BLaER1 (cell line): ENCODE data around the gene ADAMTS5.

Source experiments
- H3K27ac ChIP-seq: shearing (Covaris generic); formaldehyde crosslinking; 2 replicates; pipeline ENCODE4 v1.8.1; 2022
- H3K27me3 ChIP-seq: shearing (Covaris generic); formaldehyde crosslinking; 2 replicates; pipeline ENCODE4 v1.8.1; 2022
- H3K36me3 ChIP-seq: shearing (Covaris generic); formaldehyde crosslinking; 2 replicates; pipeline ENCODE4 v1.8.1; 2022
- H3K4me1 ChIP-seq: shearing (Covaris generic); formaldehyde crosslinking; 2 replicates; pipeline ENCODE4 v1.8.1; 2022
- H3K4me2 ChIP-seq: shearing (Covaris generic); formaldehyde crosslinking; 2 replicates; pipeline ENCODE4 v1.8.1; 2022
- H3K4me3 ChIP-seq: shearing (Covaris generic); formaldehyde crosslinking; 2 replicates; pipeline ENCODE4 v1.8.1; 2022
- H3K9ac ChIP-seq: shearing (Covaris generic); formaldehyde crosslinking; 2 replicates; pipeline ENCODE4 v1.8.1; 2022
- H3K9me3 ChIP-seq: shearing (Covaris generic); formaldehyde crosslinking; 2 replicates; pipeline ENCODE4 v1.8.1; 2022
- H4K20me1 ChIP-seq: shearing (Covaris generic); formaldehyde crosslinking; 2 replicates; pipeline ENCODE4 v1.8.1; 2022
- Cebpa-rat ChIP-seq: shearing (Covaris generic); IDR thresholded peaks from 2 replicates; pipeline ENCODE4 v1.8.1; 2022

Gene ADAMTS5

DNA sequence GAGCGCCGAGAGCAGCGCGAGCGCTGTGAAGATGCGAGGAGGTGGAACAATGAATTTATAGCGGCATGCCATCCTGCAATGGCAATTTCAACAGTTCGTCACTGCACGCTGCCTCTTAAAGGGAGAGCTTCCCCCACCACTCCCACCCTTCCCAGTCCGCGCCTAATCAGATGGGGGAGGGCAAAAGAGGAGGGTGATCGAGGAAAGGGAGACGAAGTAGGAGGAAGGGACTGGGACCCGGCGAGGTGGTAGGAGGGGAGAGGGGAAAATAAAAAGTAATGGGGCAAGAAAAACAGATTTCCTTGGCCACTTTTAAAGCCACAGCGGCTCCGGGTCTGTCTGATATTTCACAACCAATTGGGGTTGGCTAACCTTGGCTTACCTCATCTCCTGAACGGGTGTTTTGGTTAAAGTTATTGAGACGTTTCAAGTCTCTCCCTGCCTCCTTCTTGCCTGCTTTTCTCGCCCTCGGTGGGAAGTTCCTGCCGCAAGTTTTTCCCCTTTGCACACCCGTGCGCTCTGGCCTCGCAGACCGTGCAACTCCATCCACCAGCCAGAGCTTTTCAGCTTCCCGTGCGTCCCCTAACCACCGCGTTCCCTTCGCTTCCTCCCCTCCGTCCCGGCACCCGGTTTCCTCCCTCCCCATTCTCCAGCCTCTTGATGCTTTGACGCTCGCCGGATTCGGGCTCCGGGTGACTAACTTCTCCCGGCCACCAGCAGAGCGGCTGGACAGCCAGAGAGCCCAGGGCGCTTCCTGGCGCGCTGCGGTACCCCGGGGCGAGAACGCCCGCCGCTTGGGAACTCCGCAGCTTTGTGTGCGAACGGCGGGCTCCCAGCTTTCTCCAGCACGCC lies at the start of gene ADAMTS5:
TSS of gene ADAMTS5 (minus strand) at position 27 of the 852 bp plus-strand sequence. CDS start 697 bp downstream, outside the sequence.
- no peaks in the 10 kb centered on the region for H4K20me1 ChIP-seq
- no peak within 1 kb of the TSS for H3K4me3 ChIP-seq
- no peak within 1 kb of the TSS for H3K9ac ChIP-seq
- H3K36me3 ChIP-seq = no peaks in the 10 kb centered on the region
- H3K27me3 ChIP-seq = peaks cover 30% of the 10 kb centered on the region
- no peaks in the 10 kb centered on the region; the same call in 1 of the 2 replicates for H3K4me1 ChIP-seq
- TF ChIP-seq Cebpa-rat = no peak
- peaks cover 41% of the 10 kb centered on the region for H3K9me3 ChIP-seq
- H3K4me2 ChIP-seq = no peak within 1 kb of the TSS
- no peak within 1 kb of the TSS for H3K27ac ChIP-seq

- H3K27ac ChIP-seq = no peak overlapping the region
- H3K27me3 ChIP-seq = no peaks in the 10 kb centered on the region
- no peak overlapping the region for H3K4me2 ChIP-seq
- no peak for TF ChIP-seq Cebpa-rat
- H3K4me1 ChIP-seq = no peaks in the 10 kb centered on the region
- H4K20me1 ChIP-seq = no peaks in the 10 kb centered on the region
- H3K4me3 ChIP-seq = no peak overlapping the region
- H3K9ac ChIP-seq = no peak overlapping the region
- H3K9me3 ChIP-seq = no peaks in the 10 kb centered on the region
- H3K36me3 ChIP-seq = no peaks in the 10 kb centered on the region
Measured at GRCh38 chr21:27001526-27001925, 34.6 kb upstream of the ADAMTS5 start.

- Histone ChIP-seq H3K27ac (no peak overlapping the region), H3K4me3 (no peak overlapping the region), H3K9ac (no peak overlapping the region), H4K20me1 (no peaks in the 10 kb centered on the region), H3K4me2 (no peak overlapping the region), H3K36me3 (no peaks in the 10 kb centered on the region), H3K4me1 (no peaks in the 10 kb centered on the region), H3K27me3 (no peaks in the 10 kb centered on the region), H3K9me3 (peaks cover 3% of the 10 kb centered on the region; the same call in 1 of the 2 replicates)
- no peak for TF ChIP-seq Cebpa-rat
Measured at GRCh38 chr21:26983576-26983975, 16.7 kb upstream of the ADAMTS5 start.

GRCh38 chr21:26982767-26983166 lies 15.9 kb upstream of the ADAMTS5 start:
- no peaks in the 10 kb centered on the region for H3K36me3 ChIP-seq
- H3K4me1 ChIP-seq = no peaks in the 10 kb centered on the region
- no peak overlapping the region for H3K4me2 ChIP-seq
- no peak overlapping the region for H3K27ac ChIP-seq
- no peak overlapping the region for H3K9ac ChIP-seq
- H3K27me3 ChIP-seq = no peaks in the 10 kb centered on the region
- H3K9me3 ChIP-seq = peaks cover 3% of the 10 kb centered on the region; the same call in 1 of the 2 replicates
- no peaks in the 10 kb centered on the region for H4K20me1 ChIP-seq
- no peak for TF ChIP-seq Cebpa-rat
- no peak overlapping the region for H3K4me3 ChIP-seq

DNA sequence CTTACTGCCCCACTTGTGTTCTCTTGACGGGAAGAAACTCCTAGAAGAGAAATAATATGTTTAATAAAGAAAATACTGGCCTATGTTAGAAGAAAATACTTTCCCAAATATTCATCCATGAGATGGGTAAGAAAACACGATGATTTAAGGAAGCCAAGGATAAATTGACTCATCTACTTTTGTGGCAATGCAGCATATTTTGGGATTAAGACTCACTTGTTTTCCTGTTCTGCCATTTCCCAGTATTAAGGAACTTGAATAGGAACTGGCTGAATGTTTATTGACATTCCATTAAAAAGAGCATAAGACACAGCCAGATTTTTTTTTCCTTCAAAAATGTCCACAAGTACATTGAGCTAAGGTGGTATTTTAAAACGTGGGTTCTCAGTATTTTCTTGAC lies 10.9 kb upstream of the ADAMTS5 start:
- H3K36me3 ChIP-seq = no peaks in the 10 kb centered on the region
- H3K27me3 ChIP-seq = no peaks in the 10 kb centered on the region
- H3K27ac ChIP-seq = no peak overlapping the region
- no peak overlapping the region for H3K9ac ChIP-seq
- TF ChIP-seq Cebpa-rat = no peak
- no peak overlapping the region for H3K4me2 ChIP-seq
- no peaks in the 10 kb centered on the region for H3K4me1 ChIP-seq
- H3K4me3 ChIP-seq = no peak overlapping the region
- no peaks in the 10 kb centered on the region for H4K20me1 ChIP-seq
- peaks cover 3% of the 10 kb centered on the region; the same call in 1 of the 2 replicates for H3K9me3 ChIP-seq

DNA sequence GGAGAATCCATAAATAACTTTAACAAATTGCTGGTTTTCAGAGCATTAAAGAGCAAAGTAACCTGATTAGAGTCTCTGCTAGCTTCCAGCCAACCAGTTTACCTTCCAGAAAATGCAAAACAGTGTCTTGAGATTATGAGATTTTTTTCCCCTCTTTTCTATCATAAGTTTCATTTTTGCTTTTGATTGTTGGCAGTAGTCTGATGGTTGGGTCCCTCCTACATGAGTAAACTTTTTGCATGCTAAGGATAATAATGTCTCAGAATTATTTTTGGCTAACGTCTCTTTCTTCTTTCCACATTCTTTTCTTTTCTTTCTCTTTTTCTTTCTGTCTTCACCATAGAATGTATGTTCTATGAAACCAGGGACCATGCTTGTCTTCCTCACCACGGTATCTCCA lies 6.3 kb upstream of the ADAMTS5 start:
- H3K9ac ChIP-seq = no peak overlapping the region
- peaks cover 3% of the 10 kb centered on the region; the same call in 1 of the 2 replicates for H3K27me3 ChIP-seq
- no peaks in the 10 kb centered on the region; the same call in 1 of the 2 replicates for H3K4me1 ChIP-seq
- no peak overlapping the region for H3K4me2 ChIP-seq
- no peak overlapping the region for H3K27ac ChIP-seq
- no peaks in the 10 kb centered on the region for H4K20me1 ChIP-seq
- no peak for TF ChIP-seq Cebpa-rat
- H3K9me3 ChIP-seq = peaks cover 6% of the 10 kb centered on the region; the same call in 1 of the 2 replicates
- H3K36me3 ChIP-seq = no peaks in the 10 kb centered on the region
- H3K4me3 ChIP-seq = no peak overlapping the region

DNA sequence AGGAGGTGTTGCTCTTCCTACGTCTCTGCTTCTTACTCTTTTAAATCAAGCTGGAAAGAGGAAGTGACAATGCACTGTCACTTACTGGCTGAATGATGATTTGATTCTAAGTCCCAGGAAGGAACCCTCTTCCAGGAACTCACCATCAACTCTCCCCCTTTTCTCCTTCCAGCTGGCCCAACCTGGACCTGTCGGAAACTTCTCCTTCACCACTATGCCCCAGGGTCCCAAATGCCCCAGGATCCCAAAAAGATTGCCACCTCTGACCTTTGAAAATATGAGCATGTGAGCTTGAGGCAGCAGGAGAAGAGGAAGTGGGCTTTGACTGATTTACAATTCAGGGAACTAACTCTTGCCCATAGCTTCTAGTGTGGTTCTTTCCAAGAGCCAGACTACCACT lies 5.3 kb upstream of the ADAMTS5 start:
- peaks cover 16% of the 10 kb centered on the region for H3K9me3 ChIP-seq
- H3K27ac ChIP-seq = no peak overlapping the region
- no peak overlapping the region for H3K4me2 ChIP-seq
- no peak overlapping the region for H3K4me3 ChIP-seq
- H3K27me3 ChIP-seq = peaks cover 13% of the 10 kb centered on the region
- no peak for TF ChIP-seq Cebpa-rat
- no peaks in the 10 kb centered on the region for H3K36me3 ChIP-seq
- no peaks in the 10 kb centered on the region; the same call in 1 of the 2 replicates for H3K4me1 ChIP-seq
- H4K20me1 ChIP-seq = no peaks in the 10 kb centered on the region
- no peak overlapping the region for H3K9ac ChIP-seq

DNA sequence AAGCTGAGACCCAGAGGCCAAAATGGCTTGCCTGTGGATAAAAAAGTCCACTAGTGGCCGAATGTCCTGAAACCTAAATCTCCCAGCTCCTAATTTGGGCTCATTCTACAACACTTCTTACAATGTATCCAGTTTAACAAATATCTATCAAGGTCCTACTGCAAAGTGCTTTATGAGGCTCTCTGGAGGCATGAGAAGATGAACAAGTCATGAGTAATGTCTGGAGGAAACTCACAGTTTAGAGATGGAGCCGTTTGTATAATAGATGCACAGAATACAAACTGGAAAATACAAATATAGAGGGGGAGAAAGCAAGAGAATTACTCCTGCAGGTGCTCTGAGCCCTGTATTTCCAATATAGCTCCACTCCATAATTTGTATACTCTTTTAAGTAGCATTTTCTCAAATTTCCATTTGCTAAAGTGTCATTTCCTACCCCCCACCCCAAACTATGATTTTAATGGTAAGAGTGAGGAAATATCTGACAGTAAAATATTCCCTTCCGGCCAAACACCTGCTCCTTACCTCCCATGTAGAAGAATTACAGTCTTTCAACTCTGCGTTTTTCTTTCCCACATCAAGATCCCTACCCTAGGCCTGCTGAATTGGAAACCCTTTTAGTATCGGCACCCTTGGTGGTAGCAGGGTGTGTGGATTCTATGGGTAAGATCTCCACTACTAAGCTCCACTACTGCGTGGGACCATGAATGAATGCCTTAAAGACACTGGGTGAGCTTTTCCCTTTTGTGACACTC lies 3.3 kb upstream of the ADAMTS5 start:
- peaks cover 36% of the 10 kb centered on the region for H3K9me3 ChIP-seq
- no peak overlapping the region for H3K4me3 ChIP-seq
- H3K4me1 ChIP-seq = no peaks in the 10 kb centered on the region; the same call in 1 of the 2 replicates
- H4K20me1 ChIP-seq = no peaks in the 10 kb centered on the region
- H3K27ac ChIP-seq = no peak overlapping the region
- no peaks in the 10 kb centered on the region for H3K36me3 ChIP-seq
- H3K4me2 ChIP-seq = no peak overlapping the region
- no peak for TF ChIP-seq Cebpa-rat
- peaks cover 30% of the 10 kb centered on the region for H3K27me3 ChIP-seq
- H3K9ac ChIP-seq = no peak overlapping the region

- no peak for TF ChIP-seq Cebpa-rat
- Histone ChIP-seq H3K4me1 (no peaks in the 10 kb centered on the region), H3K4me2 (no peak overlapping the region), H3K4me3 (no peak overlapping the region), H3K36me3 (no peaks in the 10 kb centered on the region), H3K9ac (no peak overlapping the region), H3K27me3 (peaks cover 30% of the 10 kb centered on the region), H4K20me1 (no peaks in the 10 kb centered on the region), H3K9me3 (peaks cover 41% of the 10 kb centered on the region), H3K27ac (no peak overlapping the region)
Measured at GRCh38 chr21:26966649-26967061, 233 bp downstream of the ADAMTS5 start.
